OCI-LY7 (cell line): Measurements from ENCODE around the gene EHD3. TPM values are rescaled to one million over a fixed set of nuclear protein-coding genes. Genes with fewer than 3 reads are reported as not detected.

Experiments
- BruUV-seq: library from RNA; stranded (reverse); fragments of 400-500 nt; replicated peaks from 2 replicates; lab custom pipeline; 2021; lab: Mats Ljungman, UMichigan
- CTCF ChIA-PET: fragments of 300-600 bp; sonication (Branson Sonifier 250); formaldehyde crosslinking; loops from one replicate; lab custom pipeline; 2022; ENCODE audit warnings: antibody characterized with exemption; ENCODE audit not compliant: unreplicated experiment; lab: Charles Lee
- POLR2A ChIA-PET: fragments of 300-600 bp; sonication (Branson Sonifier 250); formaldehyde crosslinking; loops from one replicate; lab custom pipeline; 2022; ENCODE audit warnings: antibody characterized with exemption; lab: Charles Lee
- DNase-seq: peaks from one replicate; pipeline ENCODE4 v3.0.0-alpha.2; 2015; ENCODE audit warnings: low spot score
- H2AFZ ChIP-seq: fragments of 200-600 bp; sonication (generic), shearing (Covaris generic); 2 replicates; pipeline ENCODE4 v1.6.1; 2014; ENCODE audit warnings: mild to moderate bottlenecking, antibody characterized with exemption, low read length, moderate library complexity
- H3K27ac ChIP-seq: fragments of 200-600 bp; sonication (generic); 2 replicates; pipeline ENCODE4 v1.5.1; 2014; ENCODE audit warnings: mixed run types, low read depth, mild to moderate bottlenecking, moderate library complexity, low read length, inconsistent platforms; ENCODE audit not compliant: poor library complexity, severe bottlenecking
- H3K36me3 ChIP-seq: fragments of 200-600 bp; sonication (generic); 2 replicates; pipeline ENCODE4 v1.6.1; 2014; ENCODE audit warnings: mild to moderate bottlenecking, antibody characterized with exemption, low read length, moderate library complexity, mixed read lengths; ENCODE audit not compliant: insufficient read depth
- H3K4me1 ChIP-seq: fragments of 200-600 bp; sonication (generic); 2 replicates; pipeline ENCODE4 v1.5.1; 2014; ENCODE audit warnings: mild to moderate bottlenecking, low read length; ENCODE audit not compliant: insufficient read depth, poor library complexity, severe bottlenecking
- H3K4me2 ChIP-seq: fragments of 200-600 bp; sonication (generic); 2 replicates; pipeline ENCODE4 v1.6.1; 2014; ENCODE audit warnings: mild to moderate bottlenecking, low read length
- H3K4me3 ChIP-seq: fragments of 200-600 bp; sonication (generic); 2 replicates; pipeline ENCODE4 v1.5.1; 2014; ENCODE audit warnings: mild to moderate bottlenecking, low read depth, low read length; ENCODE audit not compliant: poor library complexity, severe bottlenecking
- H3K79me2 ChIP-seq: fragments of 200-600 bp; sonication (generic); 2 replicates; pipeline ENCODE4 v1.6.1; 2016; ENCODE audit warnings: low read depth, mild to moderate bottlenecking, low read length, moderate library complexity, mixed read lengths; ENCODE audit not compliant: insufficient read depth
- H3K9me2 ChIP-seq: fragments of 200-600 bp; sonication (generic); 2 replicates; pipeline ENCODE4 v1.6.1; 2016; ENCODE audit warnings: mild to moderate bottlenecking, low read length, mixed read lengths; ENCODE audit not compliant: insufficient read depth
- H3K9me3 ChIP-seq: fragments of 200-600 bp; sonication (generic); 2 replicates; pipeline ENCODE4 v1.6.1; 2014; ENCODE audit warnings: mild to moderate bottlenecking, mixed run types, low read length, mixed read lengths
- H4K20me1 ChIP-seq: fragments of 200-600 bp; sonication (generic); 2 replicates; pipeline ENCODE4 v1.6.1; 2014; ENCODE audit warnings: mild to moderate bottlenecking, antibody characterized with exemption, low read length, moderate library complexity, mixed read lengths; ENCODE audit not compliant: insufficient read depth
- EZH2phosphoT487 ChIP-seq: fragments of 200-600 bp; sonication (generic); IDR thresholded peaks from 2 replicates; pipeline ENCODE4 v1.6.1; 2018; ENCODE audit warnings: low read depth, borderline replicate concordance, mild to moderate bottlenecking, mixed run types, antibody characterized with exemption, low read length, moderate library complexity, mixed read lengths
- intact Hi-C: fragments of 100-400 bp; cut with micrococcal nuclease; formaldehyde crosslinking; loops from one replicate; pipeline ENCODE4 v1.10.0; 2022; ENCODE audit not compliant: unreplicated experiment
- total RNA-seq, 2 experiments: library from RNA; depleted of rRNA in 1 of 2; stranded (reverse); fragments of >200 nt in 1 of 2; shearing (Covaris generic) in 1 of 2; gene quantifications; 2 replicates each; pipeline ENCODE4 v1.2.3, GENCODE V29; 2014 to 2022
- TF ChIP-seq, protein P1 (sequence below): fragments of 200-600 bp; sonication (generic); conservative IDR thresholded peaks from 2 replicates; pipeline ENCODE4 v1.5.1; 2014; ENCODE audit warnings: mild to moderate bottlenecking, antibody characterized with exemption, low read length, moderate library complexity, mixed read lengths

EHD3 gene
- total RNA-seq, 2 experiments from 2014 or later = 0.73 to 3.4 TPM

DNA sequence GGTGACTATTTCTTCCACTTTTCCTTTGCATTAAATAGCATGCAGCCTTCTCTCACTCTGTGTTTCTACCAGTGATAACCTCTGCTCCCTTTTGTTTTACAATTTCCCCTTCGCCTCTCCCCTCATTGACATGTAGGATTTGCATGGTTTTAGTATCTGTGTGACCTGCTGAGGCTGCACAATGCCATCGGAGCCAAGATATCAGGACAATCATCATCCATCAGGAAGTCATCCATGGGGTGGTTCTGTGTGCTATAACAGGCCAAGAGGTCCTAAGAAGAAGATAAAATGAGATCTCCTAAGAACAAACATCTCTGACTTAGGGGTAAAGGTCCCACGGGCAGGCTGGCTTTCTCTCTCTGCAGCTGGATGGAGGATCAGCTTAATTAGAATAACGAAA lies 65.6 kb downstream of the EHD3 start:
- H3K79me2 ChIP-seq = no peaks in the 10 kb centered on the region
- no peak overlapping the region for H3K4me2 ChIP-seq
- no peaks in the 10 kb centered on the region for H4K20me1 ChIP-seq
- ChIA-PET CTCF (interaction anchor here (0.6 kb wide), 1 partner anchor 22 kb away, joined by 3 read pairs; no protein-coding TSS in a partner anchor), POLR2A (no interaction called here)
- no peak overlapping the region for H2AFZ ChIP-seq
- no peak overlapping the region for H3K27ac ChIP-seq
- H3K4me1 ChIP-seq = no peaks in the 10 kb centered on the region
- H3K36me3 ChIP-seq = no peaks in the 10 kb centered on the region
- H3K4me3 ChIP-seq = no peak overlapping the region
- no peaks in the 10 kb centered on the region for H3K9me3 ChIP-seq
- no peak for TF ChIP-seq EZH2phosphoT487
- TF ChIP-seq, protein P1, sequence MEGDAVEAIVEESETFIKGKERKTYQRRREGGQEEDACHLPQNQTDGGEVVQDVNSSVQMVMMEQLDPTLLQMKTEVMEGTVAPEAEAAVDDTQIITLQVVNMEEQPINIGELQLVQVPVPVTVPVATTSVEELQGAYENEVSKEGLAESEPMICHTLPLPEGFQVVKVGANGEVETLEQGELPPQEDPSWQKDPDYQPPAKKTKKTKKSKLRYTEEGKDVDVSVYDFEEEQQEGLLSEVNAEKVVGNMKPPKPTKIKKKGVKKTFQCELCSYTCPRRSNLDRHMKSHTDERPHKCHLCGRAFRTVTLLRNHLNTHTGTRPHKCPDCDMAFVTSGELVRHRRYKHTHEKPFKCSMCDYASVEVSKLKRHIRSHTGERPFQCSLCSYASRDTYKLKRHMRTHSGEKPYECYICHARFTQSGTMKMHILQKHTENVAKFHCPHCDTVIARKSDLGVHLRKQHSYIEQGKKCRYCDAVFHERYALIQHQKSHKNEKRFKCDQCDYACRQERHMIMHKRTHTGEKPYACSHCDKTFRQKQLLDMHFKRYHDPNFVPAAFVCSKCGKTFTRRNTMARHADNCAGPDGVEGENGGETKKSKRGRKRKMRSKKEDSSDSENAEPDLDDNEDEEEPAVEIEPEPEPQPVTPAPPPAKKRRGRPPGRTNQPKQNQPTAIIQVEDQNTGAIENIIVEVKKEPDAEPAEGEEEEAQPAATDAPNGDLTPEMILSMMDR = no peak
- no peak for DNase-seq
- BruUV-seq = no TSS peak
- intact Hi-C loops = no loop called here
- H3K9me2 ChIP-seq = no peaks in the 10 kb centered on the region

DNA sequence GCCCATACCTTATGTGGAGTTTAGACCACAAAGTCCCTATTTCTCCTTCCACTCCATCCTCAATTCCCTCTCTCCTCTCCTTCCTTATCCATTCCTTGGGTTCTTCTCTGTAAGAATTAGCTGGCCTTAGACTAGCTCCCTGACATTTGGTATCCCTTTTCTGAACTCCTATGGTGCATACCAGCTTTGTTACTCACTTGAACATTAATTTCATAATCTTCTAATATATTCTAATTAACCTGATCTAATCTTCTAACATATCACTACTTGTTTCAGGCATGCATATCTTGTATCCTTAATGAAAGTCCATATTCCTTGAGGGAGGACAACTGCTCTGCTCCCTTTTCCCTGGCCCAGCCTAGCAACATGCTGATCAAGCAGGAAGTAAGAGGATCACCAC lies 66.4 kb downstream of the EHD3 start:
- Histone ChIP-seq H2AFZ (no peak overlapping the region), H3K4me3 (no peak overlapping the region), H3K4me2 (no peak overlapping the region), H3K36me3 (no peaks in the 10 kb centered on the region), H3K27ac (no peak overlapping the region), H3K9me2 (no peaks in the 10 kb centered on the region), H3K4me1 (no peaks in the 10 kb centered on the region), H3K79me2 (no peaks in the 10 kb centered on the region), H3K9me3 (no peaks in the 10 kb centered on the region), H4K20me1 (no peaks in the 10 kb centered on the region)
- POLR2A ChIA-PET = no interaction called here
- no TSS peak for BruUV-seq
- TF ChIP-seq, protein P1 = no peak
- CTCF ChIA-PET = no interaction called here
- intact Hi-C loops = no loop called here
- DNase-seq = no peak

DNA sequence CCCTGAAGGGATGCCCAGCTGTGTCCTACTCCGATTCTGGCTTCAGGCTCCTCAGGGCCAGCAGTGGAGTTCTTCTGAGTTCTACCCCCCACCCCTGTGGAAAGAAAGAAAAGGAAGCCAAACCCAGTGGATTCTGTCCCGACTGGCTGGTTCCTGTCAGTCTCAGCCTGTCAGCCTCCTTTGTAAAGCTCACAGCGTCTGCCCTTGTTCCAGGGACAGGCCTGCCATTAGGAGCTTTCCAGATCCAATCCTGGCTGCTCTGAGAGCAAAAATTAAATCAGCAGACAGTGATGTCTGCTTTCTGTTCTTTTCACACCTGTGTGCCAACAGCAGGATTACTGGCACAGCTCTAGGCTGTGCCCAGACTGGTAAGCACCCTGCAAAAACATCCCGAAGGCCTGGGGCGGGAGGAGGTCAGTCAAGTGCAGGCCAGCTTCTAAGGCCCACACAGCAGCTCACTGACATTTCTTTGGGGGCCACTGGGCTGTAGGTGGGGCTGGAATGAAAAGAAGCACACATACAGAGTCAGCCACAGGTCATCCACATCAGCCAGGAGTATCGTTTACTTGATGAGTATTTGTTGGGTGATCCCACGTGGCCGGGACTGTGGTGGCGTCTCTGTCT lies 69.1 kb downstream of the EHD3 start:
- Histone ChIP-seq H3K9me2 (no peaks in the 10 kb centered on the region), H4K20me1 (no peaks in the 10 kb centered on the region), H3K36me3 (no peaks in the 10 kb centered on the region), H3K4me1 (no peaks in the 10 kb centered on the region), H3K9me3 (no peaks in the 10 kb centered on the region), H3K4me2 (no peak overlapping the region), H3K79me2 (no peaks in the 10 kb centered on the region), H2AFZ (no peak overlapping the region), H3K27ac (no peak overlapping the region), H3K4me3 (no peak overlapping the region)
- intact Hi-C loops = no loop called here
- DNase-seq = no peak
- CTCF ChIA-PET = no interaction called here
- POLR2A ChIA-PET = no interaction called here
- no peak for TF ChIP-seq EZH2phosphoT487
- TF ChIP-seq, protein P1 = no peak
- BruUV-seq = no TSS peak
